ENCODE data around the gene ARAP1.

ARAP1 gene

DNA sequence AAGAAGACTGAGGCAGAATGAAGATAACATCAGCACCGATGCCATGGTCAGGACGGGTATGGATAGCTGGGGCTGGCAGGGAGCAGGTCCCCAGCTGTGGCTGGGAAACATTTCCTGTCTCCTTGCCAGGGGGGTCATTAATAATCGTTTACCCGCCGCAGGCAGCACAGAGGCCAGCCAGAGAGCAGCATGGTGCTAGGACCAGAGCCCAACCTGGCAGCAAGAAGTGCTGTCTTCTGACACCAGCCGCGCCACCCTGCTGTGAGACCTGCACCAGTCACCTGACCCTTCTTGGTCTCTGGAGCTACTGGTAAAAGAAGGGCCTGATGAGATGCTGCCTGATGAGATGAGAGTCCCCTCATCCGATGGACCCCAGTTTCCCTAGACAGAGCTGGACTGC lies 114.3 kb downstream of the ARAP1 start:
- DNase-seq (ENCODE audit: extremely low spot score), result no peak
- ChIA-PET CTCF (interaction anchor here (1.0 to 13.7 kb wide), 6 partner anchors 10 to 166 kb away, joined by 4 to 154 read pairs (median 8); no protein-coding TSS in a partner anchor), POLR2A (no interaction called here)
- TF ChIP-seq, protein P1, sequence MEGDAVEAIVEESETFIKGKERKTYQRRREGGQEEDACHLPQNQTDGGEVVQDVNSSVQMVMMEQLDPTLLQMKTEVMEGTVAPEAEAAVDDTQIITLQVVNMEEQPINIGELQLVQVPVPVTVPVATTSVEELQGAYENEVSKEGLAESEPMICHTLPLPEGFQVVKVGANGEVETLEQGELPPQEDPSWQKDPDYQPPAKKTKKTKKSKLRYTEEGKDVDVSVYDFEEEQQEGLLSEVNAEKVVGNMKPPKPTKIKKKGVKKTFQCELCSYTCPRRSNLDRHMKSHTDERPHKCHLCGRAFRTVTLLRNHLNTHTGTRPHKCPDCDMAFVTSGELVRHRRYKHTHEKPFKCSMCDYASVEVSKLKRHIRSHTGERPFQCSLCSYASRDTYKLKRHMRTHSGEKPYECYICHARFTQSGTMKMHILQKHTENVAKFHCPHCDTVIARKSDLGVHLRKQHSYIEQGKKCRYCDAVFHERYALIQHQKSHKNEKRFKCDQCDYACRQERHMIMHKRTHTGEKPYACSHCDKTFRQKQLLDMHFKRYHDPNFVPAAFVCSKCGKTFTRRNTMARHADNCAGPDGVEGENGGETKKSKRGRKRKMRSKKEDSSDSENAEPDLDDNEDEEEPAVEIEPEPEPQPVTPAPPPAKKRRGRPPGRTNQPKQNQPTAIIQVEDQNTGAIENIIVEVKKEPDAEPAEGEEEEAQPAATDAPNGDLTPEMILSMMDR (IDR thresholded peaks at IDR 0.05; ENCODE audit: control extremely low read depth, extremely low read depth, low read depth, missing control alignments), result no peak

DNA sequence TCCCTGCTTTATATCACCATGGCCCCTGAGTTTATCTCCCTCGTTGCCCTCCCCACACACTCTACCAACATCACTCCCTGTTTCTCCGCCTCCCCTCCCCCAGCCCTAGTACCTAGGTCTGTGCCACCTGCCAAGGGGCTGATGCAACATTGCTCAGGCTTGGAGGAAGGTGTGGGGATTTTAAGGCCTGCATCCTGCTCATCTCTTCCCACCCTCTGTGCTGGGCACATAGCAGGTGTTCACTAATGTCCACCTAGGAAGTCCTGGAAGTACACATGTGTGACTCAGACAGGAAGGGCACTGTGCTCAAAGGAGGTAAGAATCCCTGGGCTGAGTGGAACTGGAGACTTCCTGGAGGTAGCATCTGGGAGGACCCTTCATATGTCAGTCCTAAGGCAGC lies 115.0 kb downstream of the ARAP1 start:
- CTCF ChIA-PET, result interaction anchor here (1.0 to 13.7 kb wide), 6 partner anchors 8 to 166 kb away, joined by 4 to 154 read pairs (median 8); no protein-coding TSS in a partner anchor
- POLR2A ChIA-PET, result no interaction called here
- TF ChIP-seq, protein P1 (IDR thresholded peaks at IDR 0.05; ENCODE audit: control extremely low read depth, extremely low read depth, low read depth, missing control alignments), result no peak
- DNase-seq (ENCODE audit: extremely low spot score), result no peak

DNA sequence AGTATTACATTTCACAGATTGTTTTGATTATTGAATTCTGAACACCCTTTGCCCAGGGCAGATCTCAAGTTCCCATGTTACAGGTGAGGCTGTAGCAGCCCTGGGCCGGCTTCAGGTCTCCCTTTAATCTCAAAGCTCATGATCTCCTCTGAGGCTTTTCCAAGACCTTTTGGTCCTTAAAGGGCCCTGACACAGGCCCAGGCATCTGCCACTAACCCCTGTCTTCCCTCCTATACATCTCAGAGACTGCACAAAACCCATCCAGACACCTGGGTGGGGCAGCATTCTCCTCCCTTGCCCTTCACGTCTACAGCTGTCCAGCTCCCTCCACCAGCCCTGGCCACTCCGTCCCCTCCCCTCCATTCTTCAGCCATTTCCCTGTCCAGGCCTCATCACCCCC lies 115.8 kb downstream of the ARAP1 start:
- ChIA-PET CTCF (interaction anchor here (0.8 to 13.7 kb wide), 8 partner anchors 9 to 176 kb away, joined by 3 to 154 read pairs (median 6); no protein-coding TSS in a partner anchor), POLR2A (no interaction called here)
- DNase-seq (ENCODE audit: extremely low spot score), result no peak
- TF ChIP-seq, protein P1 (IDR thresholded peaks at IDR 0.05; ENCODE audit: control extremely low read depth, extremely low read depth, low read depth, missing control alignments), result no peak

DNA sequence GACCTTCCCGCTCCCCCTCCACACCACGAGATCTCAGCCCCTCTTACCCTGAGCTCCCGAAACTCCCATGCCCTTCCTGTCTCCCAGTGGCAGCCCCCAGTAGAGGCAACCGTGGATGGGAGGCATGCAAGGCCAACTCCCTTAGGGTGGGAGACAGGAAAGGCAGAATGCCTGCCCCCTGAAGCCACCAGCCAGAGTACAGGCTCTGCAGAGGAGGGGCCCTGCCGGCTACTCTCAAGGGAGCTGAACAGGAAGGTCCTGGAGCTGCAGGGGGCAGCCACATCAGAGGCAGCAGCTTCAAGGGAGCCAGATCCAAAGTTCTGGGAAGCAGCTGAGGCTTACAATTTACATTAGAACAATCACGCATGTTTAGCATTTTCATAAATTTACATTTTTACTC lies 116.3 kb downstream of the ARAP1 start:
- DNase-seq (ENCODE audit: extremely low spot score), result no peak
- TF ChIP-seq, protein P1 (IDR thresholded peaks at IDR 0.05; ENCODE audit: control extremely low read depth, extremely low read depth, low read depth, missing control alignments), result no peak
- CTCF ChIA-PET, result interaction anchor here (0.8 to 13.7 kb wide), 9 partner anchors 7 to 176 kb away, joined by 3 to 154 read pairs (median 5); no protein-coding TSS in a partner anchor
- POLR2A ChIA-PET, result no interaction called here

DNA sequence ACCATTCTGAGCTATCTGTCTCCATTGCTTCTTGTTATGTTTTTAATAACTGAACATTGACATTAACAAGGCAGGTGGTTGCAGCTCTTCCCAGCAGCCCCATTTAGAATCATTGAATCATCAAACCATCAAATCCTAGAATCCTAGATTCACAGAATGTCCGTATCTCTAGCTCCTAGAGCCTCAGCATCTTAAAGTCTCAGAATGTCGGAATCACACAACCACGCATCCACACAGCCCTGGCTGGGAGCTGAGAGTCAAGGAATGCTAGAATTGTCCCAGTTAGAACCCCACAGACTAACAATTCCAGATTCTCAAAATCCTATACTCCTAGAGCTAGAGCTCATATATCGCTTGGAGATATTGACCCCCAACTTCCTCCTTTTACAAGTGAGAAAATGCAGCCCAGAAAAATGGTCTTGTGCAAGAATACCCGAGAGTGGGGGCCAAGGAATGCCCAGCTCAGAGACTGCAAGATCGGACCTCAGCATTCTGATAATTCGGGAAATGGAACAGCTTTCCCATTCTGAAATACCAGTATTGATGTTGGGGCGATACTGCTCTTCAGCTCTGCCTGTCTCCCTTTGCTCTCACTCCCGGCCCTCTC lies 116.8 kb downstream of the ARAP1 start:
- ChIA-PET CTCF (interaction anchor here (0.8 to 13.7 kb wide), 9 partner anchors 8 to 175 kb away, joined by 3 to 154 read pairs (median 5); no protein-coding TSS in a partner anchor), POLR2A (no interaction called here)
- TF ChIP-seq, protein P1 (IDR thresholded peaks at IDR 0.05; ENCODE audit: control extremely low read depth, extremely low read depth, low read depth, missing control alignments), result no peak
- no peak for DNase-seq (ENCODE audit: extremely low spot score)

All from GM10248 (cell line).